BE2C (cell line): ENCODE results near the gene AMER1.

Experiments used
- DNase-seq: peaks from one replicate; pipeline ENCODE4 v3.0.0-alpha.2; 2020
- H3K27me3 ChIP-seq: fragments of 250-450 bp; sonication (Bioruptor Pico); 2 replicates; pipeline ENCODE4 v1.5.1; 2020; ENCODE audit warnings: mild to moderate bottlenecking
- H3K36me3 ChIP-seq: fragments of 250-450 bp; sonication (Bioruptor Pico); 2 replicates; pipeline ENCODE4 v1.5.1; 2020; ENCODE audit warnings: mild to moderate bottlenecking
- H3K4me1 ChIP-seq: fragments of 250-450 bp; sonication (Bioruptor Pico); 2 replicates; pipeline ENCODE4 v1.5.1; 2020
- H3K4me3 ChIP-seq: 2 replicates; pipeline ENCODE4 v1.5.1; 2011; ENCODE audit warnings: low read depth, low read length
- H3K9me3 ChIP-seq: fragments of 250-450 bp; sonication (Bioruptor Pico); 2 replicates; pipeline ENCODE4 v1.5.1; 2020
- TF ChIP-seq, protein P1 (sequence below): IDR thresholded peaks from 2 replicates; pipeline ENCODE4 v1.5.1; 2012; ENCODE audit warnings: mild to moderate bottlenecking, low read depth, low read length

AMER1 gene

DNA sequence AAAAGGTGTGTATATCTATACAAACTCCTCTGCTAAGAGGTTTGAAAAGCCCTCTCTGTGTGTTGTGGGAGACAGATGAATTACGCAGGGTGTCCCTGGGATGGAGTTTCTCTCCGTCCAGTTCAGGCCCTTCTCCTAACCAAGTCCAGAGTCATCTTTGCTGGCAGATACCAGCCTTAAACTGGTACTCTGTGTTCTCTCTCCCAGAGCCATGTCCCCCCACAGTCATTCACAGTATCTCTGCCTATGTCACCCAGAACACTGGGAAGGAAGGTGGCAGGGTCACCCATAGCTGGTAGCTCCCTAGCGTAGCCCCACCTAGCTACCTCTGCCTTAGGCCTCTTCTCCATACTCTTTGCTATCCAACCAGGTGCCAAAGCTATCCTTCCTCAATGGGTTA, 8.9 kb downstream of the AMER1 start:
- Histone ChIP-seq H3K36me3 (peaks cover 8% of the 10 kb centered on the region), H3K4me1 (no peaks in the 10 kb centered on the region), H3K9me3 (no peaks in the 10 kb centered on the region), H3K27me3 (no peaks in the 10 kb centered on the region), H3K4me3 (no peak overlapping the region)
- TF ChIP-seq, protein P1, sequence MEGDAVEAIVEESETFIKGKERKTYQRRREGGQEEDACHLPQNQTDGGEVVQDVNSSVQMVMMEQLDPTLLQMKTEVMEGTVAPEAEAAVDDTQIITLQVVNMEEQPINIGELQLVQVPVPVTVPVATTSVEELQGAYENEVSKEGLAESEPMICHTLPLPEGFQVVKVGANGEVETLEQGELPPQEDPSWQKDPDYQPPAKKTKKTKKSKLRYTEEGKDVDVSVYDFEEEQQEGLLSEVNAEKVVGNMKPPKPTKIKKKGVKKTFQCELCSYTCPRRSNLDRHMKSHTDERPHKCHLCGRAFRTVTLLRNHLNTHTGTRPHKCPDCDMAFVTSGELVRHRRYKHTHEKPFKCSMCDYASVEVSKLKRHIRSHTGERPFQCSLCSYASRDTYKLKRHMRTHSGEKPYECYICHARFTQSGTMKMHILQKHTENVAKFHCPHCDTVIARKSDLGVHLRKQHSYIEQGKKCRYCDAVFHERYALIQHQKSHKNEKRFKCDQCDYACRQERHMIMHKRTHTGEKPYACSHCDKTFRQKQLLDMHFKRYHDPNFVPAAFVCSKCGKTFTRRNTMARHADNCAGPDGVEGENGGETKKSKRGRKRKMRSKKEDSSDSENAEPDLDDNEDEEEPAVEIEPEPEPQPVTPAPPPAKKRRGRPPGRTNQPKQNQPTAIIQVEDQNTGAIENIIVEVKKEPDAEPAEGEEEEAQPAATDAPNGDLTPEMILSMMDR: no peak
- no peak for DNase-seq

DNA sequence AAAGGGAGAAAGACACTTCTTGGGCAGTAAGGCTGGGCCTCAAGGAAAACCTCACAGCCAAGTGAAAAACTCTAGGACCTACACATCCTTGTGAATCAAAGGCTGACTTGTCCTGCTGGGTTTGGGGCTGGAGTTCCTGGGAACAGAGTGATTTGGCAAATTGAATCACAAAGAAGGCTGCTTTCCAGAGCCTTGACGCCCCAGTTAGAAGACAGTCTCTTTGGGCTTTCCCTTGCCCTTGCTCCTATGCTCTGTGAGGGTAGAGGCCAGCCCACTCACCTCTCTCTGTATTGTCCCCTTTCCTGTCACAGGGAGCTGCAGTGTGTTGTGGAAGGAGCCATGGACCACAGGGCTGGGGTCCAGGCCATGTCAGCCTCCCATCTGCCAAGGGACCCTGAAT, 9.6 kb downstream of the AMER1 start:
- H3K4me3 ChIP-seq: no peak overlapping the region
- TF ChIP-seq, protein P1: no peak
- H3K36me3 ChIP-seq: peaks cover 12% of the 10 kb centered on the region
- H3K4me1 ChIP-seq: no peaks in the 10 kb centered on the region
- H3K9me3 ChIP-seq: no peaks in the 10 kb centered on the region
- H3K27me3 ChIP-seq: no peaks in the 10 kb centered on the region
- no peak for DNase-seq

DNA sequence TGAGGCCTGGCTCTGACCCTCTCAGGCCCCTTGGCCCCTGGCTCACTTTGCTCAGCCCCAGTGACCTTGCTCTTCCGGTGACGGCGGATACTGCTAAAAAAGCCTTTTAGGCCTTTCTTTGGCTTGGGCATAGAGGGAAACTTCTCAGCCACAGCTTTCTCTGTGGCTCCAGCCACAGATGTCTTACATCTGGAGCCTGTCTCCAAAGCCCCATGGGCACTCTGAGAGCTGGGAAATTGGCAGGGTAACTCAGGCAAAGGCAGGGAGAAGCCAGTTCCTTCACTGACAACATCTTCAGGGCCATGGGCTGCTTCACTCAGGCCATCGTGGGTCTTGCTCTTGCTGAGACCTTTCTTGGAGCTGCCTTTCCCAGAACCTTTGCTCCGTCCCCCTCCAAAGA, 12.8 kb downstream of the AMER1 start:
- no peak overlapping the region for H3K4me3 ChIP-seq
- TF ChIP-seq, protein P1: no peak
- no peaks in the 10 kb centered on the region for H3K9me3 ChIP-seq
- no peaks in the 10 kb centered on the region for H3K4me1 ChIP-seq
- no peak for DNase-seq
- H3K27me3 ChIP-seq: no peaks in the 10 kb centered on the region
- H3K36me3 ChIP-seq: peaks cover 12% of the 10 kb centered on the region

DNA sequence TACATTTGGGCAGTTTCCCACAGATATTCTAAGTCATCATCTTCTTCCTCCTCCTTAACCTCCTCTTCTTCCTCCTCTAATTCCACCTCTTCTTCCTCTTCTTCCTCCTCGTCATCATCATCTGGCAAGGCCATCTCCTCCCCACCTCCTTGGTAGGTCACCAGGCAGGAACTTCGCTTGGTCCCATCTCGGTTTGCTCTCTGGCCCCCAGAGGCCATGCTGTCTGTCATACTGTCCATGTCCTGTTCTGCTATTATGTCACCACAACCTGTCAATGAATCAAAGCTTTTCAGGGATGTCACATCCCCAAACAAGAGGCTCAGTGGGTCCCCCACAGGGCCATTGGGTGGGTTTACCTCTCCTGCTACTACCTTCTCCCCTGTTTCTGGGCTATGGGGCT, 13.5 kb downstream of the AMER1 start:
- Histone ChIP-seq H3K9me3 (no peaks in the 10 kb centered on the region), H3K4me3 (no peak overlapping the region), H3K36me3 (peaks cover 12% of the 10 kb centered on the region), H3K27me3 (no peaks in the 10 kb centered on the region), H3K4me1 (no peaks in the 10 kb centered on the region)
- DNase-seq: no peak
- TF ChIP-seq, protein P1: no peak

DNA sequence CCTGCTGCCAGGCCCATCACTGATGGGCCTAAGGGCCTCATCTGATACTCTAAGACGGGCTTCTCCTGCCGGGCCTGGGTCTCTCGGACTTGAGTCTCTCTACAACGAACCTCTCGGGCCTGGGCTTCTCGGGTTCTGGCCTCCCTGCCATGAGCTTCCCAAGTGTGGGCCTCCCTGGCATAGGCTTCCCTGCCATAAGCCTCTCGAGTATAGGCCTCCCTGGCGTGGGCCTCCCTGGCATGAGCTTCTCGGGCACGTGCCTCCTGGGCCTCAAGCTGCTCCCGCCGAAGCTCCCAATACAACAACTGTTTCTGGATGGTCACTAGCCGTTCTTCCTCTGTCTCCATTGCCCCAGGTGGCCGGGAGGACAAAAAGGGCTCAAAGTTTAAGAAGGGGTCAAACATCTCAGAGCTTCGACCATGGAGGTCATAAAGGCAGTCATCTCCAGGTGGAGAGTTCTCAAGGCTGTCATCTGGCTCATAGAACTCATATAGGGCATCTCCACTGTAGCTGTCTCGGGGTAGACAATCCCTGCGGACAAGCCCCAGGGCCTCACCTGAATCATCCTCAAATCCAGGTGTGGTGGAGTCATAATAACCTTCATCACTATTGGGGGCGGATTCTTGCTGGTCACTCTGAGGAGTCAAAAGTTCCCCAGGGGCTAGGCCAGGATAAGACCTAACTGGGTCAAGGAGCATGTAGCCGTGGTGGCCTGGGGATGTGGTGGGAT, 14.1 kb downstream of the AMER1 start:
- peaks cover 12% of the 10 kb centered on the region for H3K36me3 ChIP-seq
- no peak for DNase-seq
- H3K9me3 ChIP-seq: no peaks in the 10 kb centered on the region
- TF ChIP-seq, protein P1: no peak
- H3K27me3 ChIP-seq: no peaks in the 10 kb centered on the region
- H3K4me1 ChIP-seq: no peaks in the 10 kb centered on the region
- no peak overlapping the region for H3K4me3 ChIP-seq

DNA sequence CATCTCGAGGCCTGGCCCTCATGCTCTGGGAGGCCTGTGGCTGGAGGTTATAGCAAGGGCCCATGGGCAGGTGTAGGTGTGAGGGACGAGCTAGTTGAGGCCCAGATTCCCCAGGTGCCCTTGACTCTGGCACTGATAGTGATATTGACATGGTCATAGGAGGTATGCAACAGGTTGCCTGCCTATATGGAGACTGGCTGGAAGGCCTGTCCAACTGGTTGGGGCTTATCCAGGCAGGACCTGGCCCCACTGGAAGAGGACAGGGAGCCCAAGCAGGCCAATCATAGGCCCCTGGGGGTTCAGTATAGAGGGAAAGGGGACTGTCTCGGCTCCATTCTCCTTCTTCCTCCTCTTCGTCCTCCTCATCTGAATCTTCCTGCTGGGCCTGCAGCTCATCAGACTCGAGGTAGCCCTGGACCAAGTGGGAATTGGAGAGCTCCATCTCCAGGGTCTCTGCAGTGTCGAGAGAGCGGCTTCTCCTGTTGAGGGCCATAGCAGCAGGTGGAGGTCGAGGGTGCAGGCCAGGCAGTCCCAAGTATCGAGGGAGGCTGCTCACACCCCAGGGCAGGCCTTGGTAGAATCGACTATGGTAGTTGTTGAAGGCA, 15.3 kb downstream of the AMER1 start:
- DNase-seq: no peak
- Histone ChIP-seq H3K4me1 (no peaks in the 10 kb centered on the region), H3K4me3 (no peak overlapping the region), H3K27me3 (no peaks in the 10 kb centered on the region), H3K9me3 (no peaks in the 10 kb centered on the region), H3K36me3 (peaks cover 12% of the 10 kb centered on the region)
- TF ChIP-seq, protein P1: no peak
